H1 (cell line): Measurements from ENCODE around the gene FAM131A. TPM values are rescaled to one million over a fixed set of nuclear protein-coding genes. Genes with fewer than 3 reads are reported as not detected.

Experiments used
- CTCF ChIA-PET: fragments of 300-600 bp; sonication (Branson Sonifier 250); formaldehyde crosslinking; loops from one replicate; lab custom pipeline; 2021; ENCODE audit not compliant: partially characterized antibody; lab: Charles Lee
- POLR2A ChIA-PET: fragments of 300-600 bp; sonication (Branson Sonifier 250); formaldehyde crosslinking; loops from one replicate; lab custom pipeline; 2021; ENCODE audit warnings: inconsistent platforms; ENCODE audit not compliant: partially characterized antibody; lab: Charles Lee
- DNase-seq, 2 experiments: peaks; one replicate each; pipeline versions ENCODE4 v3.0.0 to v3.0.0-alpha.2; 2010 to 2022; ENCODE audit warnings: low spot score in 2 of 2, low read depth in 1 of 2, mixed read lengths in 1 of 2
- FAIRE-seq: peaks from 2 replicates; lab custom pipeline; 2011; peaks lifted over from hg19 to GRCh38; lab: Jason Lieb, UNC
- H2AFZ ChIP-seq: 2 replicates; pipeline ENCODE4 v1.8.1; 2012; ENCODE audit warnings: low read length, inconsistent platforms
- H2AK5ac ChIP-seq: 2 replicates; pipeline ENCODE4 v1.6.1; 2013; ENCODE audit warnings: low read depth, low read length
- H2BK120ac ChIP-seq: replicated peaks from 2 replicates; pipeline ENCODE3; 2013; ENCODE audit warnings: low read depth, low read length, inconsistent platforms
- H2BK12ac ChIP-seq: 2 replicates; pipeline ENCODE4 v1.6.1; 2013; ENCODE audit warnings: low read depth, low read length
- H2BK15ac ChIP-seq: 2 replicates; pipeline ENCODE4 v1.6.1; 2013; ENCODE audit warnings: low read length
- H2BK20ac ChIP-seq: 2 replicates; pipeline ENCODE4 v1.6.1; 2013; ENCODE audit warnings: low read length
- H2BK5ac ChIP-seq: 2 replicates; pipeline ENCODE4 v1.6.1; 2013; ENCODE audit warnings: low read depth, low read length
- H3K14ac ChIP-seq: 2 replicates; pipeline ENCODE4 v1.6.1; 2013; ENCODE audit warnings: inconsistent platforms; ENCODE audit not compliant: insufficient read length
- H3K18ac ChIP-seq: 2 replicates; pipeline ENCODE4 v1.6.1; 2013; ENCODE audit warnings: low read length; ENCODE audit errors: extremely low read depth
- H3K23ac ChIP-seq: 2 replicates; pipeline ENCODE4 v1.6.1; 2013; ENCODE audit warnings: inconsistent platforms; ENCODE audit not compliant: insufficient read length
- H3K23me2 ChIP-seq: 2 replicates; pipeline ENCODE4 v1.6.1; 2013; ENCODE audit warnings: low read depth, low read length
- H3K27ac ChIP-seq: 2 replicates; pipeline ENCODE4 v1.6.1; 2011; ENCODE audit warnings: low read depth, low read length, inconsistent platforms
- H3K27me3 ChIP-seq, 4 experiments: replicated peaks in 1 of 4; 1 replicate in 1 of 4; 2 replicates in 3 of 4; pipeline versions ENCODE4 v1.6.1 to v1.8.1; 2011 to 2013; ENCODE audit warnings: low read length in 3 of 4, mild to moderate bottlenecking in 3 of 4, inconsistent platforms in 2 of 4, mixed read lengths in 2 of 4, moderate library complexity in 1 of 4; ENCODE audit not compliant: control insufficient read depth in 3 of 4, insufficient read depth in 3 of 4; ENCODE audit errors: extremely low read depth in 1 of 4
- H3K36me3 ChIP-seq, 4 experiments: 2 replicates each; pipeline versions ENCODE4 v1.6.1 to v1.8.1; 2011 to 2013; ENCODE audit warnings: mild to moderate bottlenecking in 4 of 4, low read length in 3 of 4, moderate library complexity in 2 of 4, control low read depth in 1 of 4, inconsistent platforms in 1 of 4; ENCODE audit not compliant: insufficient read depth in 4 of 4, control insufficient read depth in 2 of 4
- H3K4ac ChIP-seq: replicated peaks from 2 replicates; pipeline ENCODE3; 2013; ENCODE audit warnings: low read length, low read depth, mixed read lengths, inconsistent platforms; ENCODE audit not compliant: insufficient read length
- H3K4me1 ChIP-seq, 4 experiments: replicated peaks in 1 of 4; 1 replicate in 1 of 4; 2 replicates in 3 of 4; pipeline versions ENCODE4 v1.6.1 to v1.8.1; 2011 to 2013; ENCODE audit warnings: low read length in 3 of 4, inconsistent platforms in 2 of 4, mixed read lengths in 1 of 4; ENCODE audit not compliant: insufficient read depth in 4 of 4, control insufficient read depth in 3 of 4
- H3K4me2 ChIP-seq, 2 experiments: 2 replicates each; pipeline versions ENCODE4 v1.6.1 to v1.8.1; 2011 to 2013; ENCODE audit warnings: low read depth in 2 of 2, low read length in 2 of 2, control low read depth in 1 of 2, inconsistent platforms in 1 of 2, mild to moderate bottlenecking in 1 of 2; ENCODE audit not compliant: insufficient read depth in 1 of 2
- H3K4me3 ChIP-seq, 4 experiments: fragments of 200-600, 300-600 bp in 1 of 4; sonication (generic), shearing (Covaris generic), sonication (Bioruptor Twin) in 1 of 4; 2 replicates each; pipeline versions ENCODE4 v1.5.1 to v1.8.1; 2011 to 2016; ENCODE audit warnings: low read length in 4 of 4, low read depth in 3 of 4, control low read depth in 2 of 4, inconsistent platforms in 2 of 4, mild to moderate bottlenecking in 2 of 4, mixed read lengths in 1 of 4, moderate library complexity in 1 of 4; ENCODE audit not compliant: insufficient read depth in 2 of 4; ENCODE audit errors: extremely low read depth in 1 of 4
- H3K56ac ChIP-seq: replicated peaks from 2 replicates; pipeline ENCODE3; 2013; ENCODE audit warnings: low read depth, mild to moderate bottlenecking, mixed read lengths, low read length, inconsistent platforms; ENCODE audit not compliant: insufficient read length
- H3K79me1 ChIP-seq: 2 replicates; pipeline ENCODE4 v1.6.1; 2013; ENCODE audit warnings: low read depth, low read length, control low read depth
- H3K79me2 ChIP-seq, 2 experiments: 2 replicates each; pipeline versions ENCODE4 v1.6.1 to v1.8.1; 2012 to 2013; ENCODE audit warnings: low read length in 2 of 2, mild to moderate bottlenecking in 2 of 2, inconsistent platforms in 1 of 2; ENCODE audit not compliant: insufficient read depth in 2 of 2, control insufficient read depth in 1 of 2
- H3K9ac ChIP-seq, 4 experiments: replicated peaks in 1 of 4; 1 replicate in 1 of 4; 2 replicates in 3 of 4; pipeline versions ENCODE4 v1.6.1 to v1.8.1; 2011 to 2013; ENCODE audit warnings: low read depth in 3 of 4, low read length in 3 of 4, control low read depth in 2 of 4, mild to moderate bottlenecking in 2 of 4, moderate library complexity in 2 of 4, inconsistent platforms in 1 of 4; ENCODE audit errors: extremely low read depth in 1 of 4
- H3K9me3 ChIP-seq, 2 experiments: 2 replicates each; pipeline versions ENCODE4 v1.6.1 to v1.8.1; 2012 to 2013; ENCODE audit warnings: mild to moderate bottlenecking in 2 of 2, moderate library complexity in 2 of 2, control low read depth in 1 of 2, inconsistent platforms in 1 of 2, low read depth in 1 of 2, low read length in 1 of 2, mixed read lengths in 1 of 2; ENCODE audit not compliant: insufficient read depth in 2 of 2
- H4K20me1 ChIP-seq, 2 experiments: replicated peaks in 1 of 2; 2 replicates each; pipeline versions ENCODE3 to v1.8.1; 2011 to 2013; ENCODE audit warnings: inconsistent platforms in 2 of 2, low read length in 2 of 2, mild to moderate bottlenecking in 1 of 2; ENCODE audit not compliant: insufficient read depth in 2 of 2, control insufficient read depth in 1 of 2
- H4K5ac ChIP-seq: 2 replicates; pipeline ENCODE4 v1.6.1; 2013; ENCODE audit warnings: low read length, low read depth, mixed read lengths, inconsistent platforms; ENCODE audit not compliant: insufficient read length
- H4K8ac ChIP-seq: 2 replicates; pipeline ENCODE4 v1.8.0; 2013; ENCODE audit warnings: mild to moderate bottlenecking, moderate library complexity, low read length, inconsistent platforms; ENCODE audit not compliant: insufficient read depth; ENCODE audit errors: extremely low read depth
- H4K91ac ChIP-seq: replicated peaks from 2 replicates; pipeline ENCODE3; 2013; ENCODE audit warnings: low read length, mixed read lengths, inconsistent platforms; ENCODE audit not compliant: insufficient read length
- HDAC2 ChIP-seq, 2 experiments: fragments of 300-600 bp in 1 of 2; sonication (generic) in 1 of 2; IDR thresholded peaks; 2 replicates each; pipeline ENCODE4 v1.6.1; 2011 to 2012; ENCODE audit warnings: low read depth in 2 of 2, low read length in 2 of 2, mild to moderate bottlenecking in 2 of 2, moderate library complexity in 2 of 2, borderline replicate concordance in 1 of 2, inconsistent platforms in 1 of 2
- ZNF274 ChIP-seq: IDR thresholded peaks from 2 replicates; pipeline ENCODE4 v1.7.0; 2012; ENCODE audit warnings: low read length, borderline replicate concordance; ENCODE audit errors: extremely low read depth
- WGBS, 2 experiments: shearing (Covaris generic) in 1 of 2; methylation state at CpG; one replicate each; pipeline versions ENCODE4 v1.1.6 to v1.1.7; 2013 to 2015; ENCODE audit warnings: low lambda C conversion rate in 2 of 2, mixed read lengths in 2 of 2, inconsistent platforms in 1 of 2, low coverage in 1 of 2, missing lambda C conversion rate in 1 of 2; ENCODE audit not compliant: insufficient replicate concordance in 2 of 2, insufficient coverage in 1 of 2, insufficient read length in 1 of 2; ENCODE audit errors: extremely low coverage in 1 of 2, missing lambda C conversion rate in 1 of 2; 5-methylcytosine and 5-hydroxymethylcytosine counted together
- polyA plus RNA-seq, 7 experiments: library from polyadenylated mRNA; depleted of rRNA in 3 of 7; stranded (reverse) in 5 of 7; unstranded in 2 of 7; fragments of >200 nt in 5 of 7; fragments of 200-250 nt in 2 of 7; gene quantifications; 1 replicate in 5 of 7; 2 replicates in 1 of 7; 4 replicates in 1 of 7; pipeline versions ENCODE4 v1.2.1 to v1.2.3, GENCODE V29; 2011 to 2013; ENCODE audit warnings: missing spikeins in 2 of 7, mixed read lengths in 2 of 7
- total RNA-seq: library from RNA; stranded (reverse); fragmentation: NEBNext Ultra II Directional; extraction: Animal tissue kit (Norgen Biotek cat#: 25700); gene quantifications from 2 replicates; pipeline ENCODE4 v1.2.1, GENCODE V29; 2021
- TF ChIP-seq, protein P1 (sequence below): IDR thresholded peaks from 2 replicates; pipeline ENCODE4 v1.6.1; 2012; ENCODE audit warnings: low read length, inconsistent platforms

The FAM131A gene
- total and polyA plus RNA-seq, 2 of the 8 experiments (the other 6 are each of a cell fraction or from before 2014, with no cell fraction given), result 16.0 to 21.9 TPM

DNA sequence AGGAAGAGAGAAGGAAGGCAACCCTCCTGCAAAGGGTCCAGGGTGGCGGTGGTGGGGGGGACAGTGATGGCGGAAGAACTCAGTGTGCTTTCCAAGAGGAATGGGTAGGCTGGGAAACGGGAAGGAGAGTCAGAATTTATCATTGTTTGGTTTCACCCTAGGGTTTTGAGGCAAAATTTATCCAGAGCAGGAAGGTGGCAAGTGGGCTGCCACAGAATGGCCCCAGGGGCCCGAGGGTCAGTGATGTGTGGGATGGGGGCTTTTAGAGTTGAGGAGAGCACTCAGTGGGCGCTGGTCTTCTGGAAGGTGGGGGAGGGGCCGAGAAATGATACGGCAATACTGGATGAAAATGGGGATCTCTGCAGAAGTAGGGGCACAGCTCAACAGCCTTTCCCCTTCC, 581 bp downstream of the FAM131A start:
- H2BK15ac ChIP-seq, result no peak overlapping the region
- H3K27ac ChIP-seq, result peak overlapping the region; percentile 32; the same call in 1 of the 2 replicates
- H3K4ac ChIP-seq, result no peak overlapping the region
- peaks cover 0 to 2% of the 10 kb centered on the region in 2 experiments; a peak in 1 of 4 replicates for H3K79me2 ChIP-seq
- peaks cover 9% of the 10 kb centered on the region for H3K79me1 ChIP-seq
- peaks cover 11 to 22% (median 20%) of the 10 kb centered on the region in 4 experiments; a peak in 7 of 8 replicates for H3K36me3 ChIP-seq
- H2BK5ac ChIP-seq, result no peak overlapping the region; the same call in 1 of the 2 replicates
- no peaks in the 10 kb centered on the region for H3K27me3 ChIP-seq
- H3K4me1 ChIP-seq, result peaks cover 5 to 27% (median 18%) of the 10 kb centered on the region in 4 experiments
- no peak overlapping the region for H2BK20ac ChIP-seq
- H2BK12ac ChIP-seq, result peak overlapping the region; percentile 84; the same call in 1 of the 2 replicates
- no peak for DNase-seq
- peaks cover 18 to 36% of the 10 kb centered on the region in 2 experiments for H4K20me1 ChIP-seq
- H3K56ac ChIP-seq, result no peak overlapping the region
- FAIRE-seq, result no peak
- H3K23ac ChIP-seq, result no peak overlapping the region
- no peak for TF ChIP-seq HDAC2 (IDR thresholded peaks at IDR 0.05; ENCODE audit: borderline replicate concordance in 1 of 2, low read depth in 2 of 2, low read length in 2 of 2)
- no peak for TF ChIP-seq ZNF274
- TF ChIP-seq, protein P1, sequence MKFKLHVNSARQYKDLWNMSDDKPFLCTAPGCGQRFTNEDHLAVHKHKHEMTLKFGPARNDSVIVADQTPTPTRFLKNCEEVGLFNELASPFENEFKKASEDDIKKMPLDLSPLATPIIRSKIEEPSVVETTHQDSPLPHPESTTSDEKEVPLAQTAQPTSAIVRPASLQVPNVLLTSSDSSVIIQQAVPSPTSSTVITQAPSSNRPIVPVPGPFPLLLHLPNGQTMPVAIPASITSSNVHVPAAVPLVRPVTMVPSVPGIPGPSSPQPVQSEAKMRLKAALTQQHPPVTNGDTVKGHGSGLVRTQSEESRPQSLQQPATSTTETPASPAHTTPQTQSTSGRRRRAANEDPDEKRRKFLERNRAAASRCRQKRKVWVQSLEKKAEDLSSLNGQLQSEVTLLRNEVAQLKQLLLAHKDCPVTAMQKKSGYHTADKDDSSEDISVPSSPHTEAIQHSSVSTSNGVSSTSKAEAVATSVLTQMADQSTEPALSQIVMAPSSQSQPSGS, result no peak
- no peak overlapping the region for H4K91ac ChIP-seq
- H2BK120ac ChIP-seq, result no peak overlapping the region
- POLR2A ChIA-PET, result interaction anchor here (0.8 to 3.6 kb wide), 18 partner anchors 8 to 189 kb away, joined by 3 to 30 read pairs (median 4); partner anchors contain the start of genes CAMK2N2 and EIF4G1
- H3K23me2 ChIP-seq, result peaks cover 14% of the 10 kb centered on the region
- peak overlapping the region in 1 of 4 experiments; percentile 50; a peak in 4 of 8 replicates for H3K4me3 ChIP-seq
- H3K9me3 ChIP-seq, result no peaks in the 10 kb centered on the region
- H3K14ac ChIP-seq, result no peak overlapping the region
- CTCF ChIA-PET, result interaction anchor here (0.9 to 3.6 kb wide), 12 partner anchors 10 to 204 kb away, joined by 4 to 16 read pairs (median 5); no protein-coding TSS in a partner anchor
- 78% methylated on average over 6 of the region's 7 CpGs; no CpG with 5 or more reads in 1 of the 2 experiments for WGBS, 2 experiments
- 0 out of 2 replicates have a peak overlapping the region, but pooled peaks have one; percentile 78 for H2AK5ac ChIP-seq
- peak overlapping the region; percentile 7 for H4K8ac ChIP-seq
- H3K18ac ChIP-seq, result no peak overlapping the region
- H3K9ac ChIP-seq, result peak overlapping the region in 2 of 4 experiments; percentile 34 to 53; a peak in 2 of 7 replicates
- H4K5ac ChIP-seq, result no peak overlapping the region
- H3K4me2 ChIP-seq, result peak overlapping the region; percentile 72 to 98
- H2AFZ ChIP-seq, result no peak overlapping the region
